RPMI7951 (cell line): ENCODE data around the gene GPRC5A. TPM values are rescaled to one million over a fixed set of nuclear protein-coding genes. Genes with fewer than 3 reads are reported as not detected.
"Not testable (repeated sequence)": the region's sequence is repeated elsewhere in the genome, so short reads cannot be mapped to it uniquely, and the experiment has no call there.

Experiments used
- DNase-seq: peaks from one replicate; pipeline ENCODE4 v3.0.0-alpha.2; 2012; ENCODE audit warnings: low read depth
- total RNA-seq: library from RNA; depleted of rRNA; stranded (reverse); fragments of >200 nt; shearing (Covaris generic); gene quantifications from 2 replicates; pipeline ENCODE4 v1.2.3, GENCODE V29; 2014; rRNA removed

GPRC5A gene, protein sequence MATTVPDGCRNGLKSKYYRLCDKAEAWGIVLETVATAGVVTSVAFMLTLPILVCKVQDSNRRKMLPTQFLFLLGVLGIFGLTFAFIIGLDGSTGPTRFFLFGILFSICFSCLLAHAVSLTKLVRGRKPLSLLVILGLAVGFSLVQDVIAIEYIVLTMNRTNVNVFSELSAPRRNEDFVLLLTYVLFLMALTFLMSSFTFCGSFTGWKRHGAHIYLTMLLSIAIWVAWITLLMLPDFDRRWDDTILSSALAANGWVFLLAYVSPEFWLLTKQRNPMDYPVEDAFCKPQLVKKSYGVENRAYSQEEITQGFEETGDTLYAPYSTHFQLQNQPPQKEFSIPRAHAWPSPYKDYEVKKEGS
- 4.7 and 5.1 TPM in 2 replicates for total RNA-seq

DNA sequence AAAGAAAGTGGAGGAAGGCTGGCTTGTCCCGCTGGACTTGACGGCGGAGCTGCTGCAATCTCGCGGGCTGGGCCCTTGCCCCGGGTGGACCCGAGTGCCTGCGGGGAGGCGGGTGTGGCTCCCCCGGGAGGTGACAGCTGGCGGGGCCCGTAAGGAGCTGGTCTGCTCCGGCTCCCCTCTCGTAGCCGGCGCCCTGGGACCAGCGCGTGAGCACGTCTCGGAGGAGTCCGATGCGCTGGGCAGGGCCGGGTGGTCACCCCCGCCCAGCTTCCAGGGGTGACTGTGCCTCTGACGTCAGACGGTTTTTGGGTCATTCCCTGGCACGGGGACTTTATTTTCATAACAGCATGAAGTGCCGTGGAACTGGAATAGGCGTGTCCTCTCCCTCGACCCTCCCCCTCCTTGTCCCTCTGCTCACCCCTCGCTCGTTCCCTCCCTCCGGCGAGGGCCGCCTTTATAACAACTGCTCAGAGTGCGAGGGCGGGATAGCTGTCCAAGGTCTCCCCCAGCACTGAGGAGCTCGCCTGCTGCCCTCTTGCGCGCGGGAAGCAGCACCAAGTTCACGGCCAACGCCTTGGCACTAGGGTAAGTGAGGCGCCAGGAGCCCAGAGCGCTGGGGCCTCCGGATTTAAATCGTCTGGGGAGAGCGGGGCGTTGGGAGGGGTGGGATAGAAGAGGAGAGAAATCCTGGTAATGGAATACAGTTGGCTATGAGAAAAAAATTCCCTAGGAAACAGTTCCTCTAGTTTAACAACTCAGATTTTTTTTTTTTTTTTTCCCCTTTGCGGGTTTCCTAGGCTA lies at the start of gene GPRC5A:
TSS of gene GPRC5A (plus strand) at position 483 of the 801 bp plus-strand sequence. CDS start 16,688 bp downstream, outside the sequence.
- peak; percentile 92 for DNase-seq

DNA sequence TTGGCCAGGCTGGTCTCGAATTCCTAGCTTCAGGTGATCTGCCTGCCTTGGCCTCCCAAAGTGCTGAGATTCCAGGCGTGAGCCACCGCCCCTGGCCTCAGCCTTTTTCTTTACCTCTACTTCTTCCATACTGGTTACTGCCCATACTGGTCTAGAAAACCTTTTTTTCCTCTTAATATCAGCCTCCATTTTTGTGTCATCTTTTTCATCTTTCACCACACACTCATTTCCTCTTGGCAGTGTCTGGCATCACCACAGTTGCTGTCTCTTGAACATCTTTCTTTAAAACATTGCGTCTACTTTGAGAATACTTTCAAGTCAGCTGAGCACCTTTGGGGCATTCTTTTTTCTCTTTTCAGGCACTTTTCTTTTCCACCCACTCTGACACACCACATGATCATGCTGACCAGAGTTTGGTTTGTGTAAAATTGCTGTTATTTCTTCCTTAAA lies 45.5 kb upstream of the GPRC5A start:
- DNase-seq, result no peak

- DNase-seq, result not testable (repeated sequence)
These were observed 44.6 kb upstream of the GPRC5A start for GRCh38 chr12:12846780-12847179.

- DNase-seq, result no peak
These were observed 37.9 kb upstream of the GPRC5A start for GRCh38 chr12:12853435-12853834.

- peak; percentile 28 for DNase-seq
These were observed 31.7 kb upstream of the GPRC5A start for GRCh38 chr12:12859690-12860089.

DNA sequence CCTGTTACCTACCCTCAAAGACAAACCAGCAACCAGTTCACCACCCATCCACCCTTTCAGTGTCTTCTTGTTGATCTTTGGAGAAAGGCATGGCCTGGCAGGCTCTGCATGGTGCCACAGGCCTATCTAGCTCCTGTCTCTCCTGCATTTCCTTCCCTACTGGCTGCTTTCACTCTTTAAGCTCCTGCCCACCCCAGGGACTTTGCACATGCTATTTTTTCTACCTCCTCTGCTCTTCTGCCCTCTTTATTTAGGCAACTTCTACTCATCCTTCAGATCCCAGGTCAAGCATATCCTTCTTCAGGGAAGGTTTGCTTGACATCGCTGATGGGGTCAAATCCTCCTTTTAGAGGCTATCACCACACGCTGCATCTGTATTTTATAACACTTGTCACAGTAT lies 27.1 kb upstream of the GPRC5A start:
- DNase-seq, result no peak

DNA sequence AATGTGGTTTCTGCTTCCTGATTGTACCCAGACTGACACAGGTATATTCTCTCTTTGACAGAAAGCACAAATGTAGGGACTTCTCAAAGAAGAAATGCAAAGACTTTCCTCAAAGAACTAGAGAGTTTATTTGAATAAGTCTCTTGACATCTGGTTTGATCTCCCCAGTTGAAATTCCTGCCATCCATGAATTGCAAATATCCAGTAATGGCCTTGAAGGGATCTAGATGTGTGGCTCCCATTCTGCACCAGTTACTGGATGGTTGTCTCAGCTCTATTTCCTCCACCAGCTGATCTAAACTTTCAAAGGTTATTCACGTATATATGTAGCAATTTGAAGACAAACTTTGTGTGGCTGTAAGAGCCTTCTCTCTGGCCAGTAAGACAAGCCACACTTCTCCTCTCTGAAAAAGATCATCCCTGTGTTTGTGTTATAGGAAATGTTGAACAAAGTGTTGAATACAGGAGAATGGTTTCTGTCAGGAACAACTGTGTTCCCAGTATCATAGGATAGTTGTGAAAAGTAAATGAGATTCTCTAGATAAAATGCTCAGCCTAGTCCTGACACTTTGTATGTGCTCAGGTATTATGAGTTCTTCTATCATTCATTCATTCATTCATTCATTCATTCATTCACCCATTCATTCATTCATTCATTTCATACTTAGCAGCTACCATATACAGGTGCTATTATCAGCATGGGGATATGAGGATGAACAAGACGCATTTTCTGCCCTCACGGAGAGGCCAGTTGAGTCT lies 22.7 kb upstream of the GPRC5A start:
- no peak for DNase-seq

- peak; percentile 66 for DNase-seq
These were observed 20.9 kb upstream of the GPRC5A start for GRCh38 chr12:12870465-12870864.

GRCh38 chr12:12871587-12872138 lies 19.7 kb upstream of the GPRC5A start:
- DNase-seq, result no peak

- peak; percentile 65 for DNase-seq
These were observed 19.0 kb upstream of the GPRC5A start for GRCh38 chr12:12872139-12872933.

- DNase-seq, result peak; percentile 25
These were observed 18.5 kb upstream of the GPRC5A start for GRCh38 chr12:12872934-12873275.

DNA sequence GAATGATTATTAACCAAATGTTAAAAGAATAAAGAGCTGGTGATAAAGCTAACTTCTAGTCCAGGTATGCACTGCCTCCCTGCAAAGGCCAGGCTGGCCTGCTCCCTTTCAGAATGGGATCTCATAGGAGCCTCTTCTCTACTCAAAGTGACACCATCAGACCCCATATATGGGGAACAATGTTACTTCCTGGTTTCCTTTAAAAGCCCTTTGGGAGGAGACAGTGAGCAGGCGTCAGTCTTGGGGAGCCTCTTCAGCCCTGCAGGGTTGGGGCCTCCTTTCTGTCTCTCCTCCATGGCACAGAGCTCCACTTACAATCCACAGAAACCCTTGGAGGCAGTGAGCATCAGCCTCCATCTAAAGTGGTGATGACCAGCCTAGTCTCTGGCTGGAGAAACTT lies 17.3 kb upstream of the GPRC5A start:
- DNase-seq, result no peak

DNA sequence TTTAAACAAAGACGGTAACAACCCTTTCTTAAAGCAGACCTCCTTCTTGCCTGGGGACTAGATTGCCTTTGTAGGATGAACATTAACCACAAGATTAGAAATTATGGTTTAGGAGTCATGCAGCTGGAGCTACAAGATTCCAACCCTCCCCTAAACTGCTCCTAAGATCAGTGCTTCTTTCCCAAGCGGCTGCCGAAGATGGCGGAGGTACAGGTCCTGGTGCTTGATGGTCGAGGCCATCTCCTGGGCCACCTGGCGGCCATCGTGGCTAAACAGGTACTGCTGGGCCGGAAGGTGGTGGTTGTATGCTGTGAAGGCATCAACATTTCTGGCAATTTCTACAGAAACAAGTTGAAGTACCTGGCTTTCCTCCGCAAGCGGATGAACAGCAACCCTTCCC lies 16.1 kb upstream of the GPRC5A start:
- not testable (repeated sequence) for DNase-seq

DNA sequence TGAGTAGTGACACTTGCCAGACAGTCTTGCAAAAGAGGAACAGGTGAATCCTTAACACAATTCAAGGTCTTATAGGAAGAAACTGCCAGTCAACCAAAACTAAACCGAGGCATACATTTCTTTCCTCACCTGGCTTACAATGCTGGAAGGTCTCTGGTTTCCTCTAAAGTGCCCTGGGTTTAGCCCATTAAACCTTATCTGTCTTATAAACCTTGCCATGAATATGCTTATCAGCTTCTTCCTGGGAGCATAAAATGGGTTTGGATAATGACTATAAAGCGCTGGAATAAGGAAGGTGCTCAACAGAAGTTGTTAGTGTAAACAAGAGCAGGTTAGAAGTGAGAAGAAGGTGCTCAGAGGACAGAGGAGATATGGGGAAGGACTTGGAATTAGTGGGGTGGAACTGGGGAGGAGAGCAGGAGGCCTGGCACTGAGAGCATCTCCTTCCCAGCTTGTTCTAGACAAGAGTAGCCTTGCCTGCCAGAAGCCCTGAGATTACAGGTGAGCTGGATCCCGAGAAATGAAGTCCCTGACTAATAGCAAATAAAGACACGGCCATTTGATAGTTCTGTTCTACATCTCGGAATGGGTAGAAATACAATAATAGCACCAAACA lies 14.1 kb upstream of the GPRC5A start:
- no peak for DNase-seq

- DNase-seq, result peak; percentile 32
These were observed 13.4 kb upstream of the GPRC5A start for GRCh38 chr12:12877781-12878455.

GRCh38 chr12:12880537-12880936 lies 10.8 kb upstream of the GPRC5A start:
- DNase-seq, result no peak

DNA sequence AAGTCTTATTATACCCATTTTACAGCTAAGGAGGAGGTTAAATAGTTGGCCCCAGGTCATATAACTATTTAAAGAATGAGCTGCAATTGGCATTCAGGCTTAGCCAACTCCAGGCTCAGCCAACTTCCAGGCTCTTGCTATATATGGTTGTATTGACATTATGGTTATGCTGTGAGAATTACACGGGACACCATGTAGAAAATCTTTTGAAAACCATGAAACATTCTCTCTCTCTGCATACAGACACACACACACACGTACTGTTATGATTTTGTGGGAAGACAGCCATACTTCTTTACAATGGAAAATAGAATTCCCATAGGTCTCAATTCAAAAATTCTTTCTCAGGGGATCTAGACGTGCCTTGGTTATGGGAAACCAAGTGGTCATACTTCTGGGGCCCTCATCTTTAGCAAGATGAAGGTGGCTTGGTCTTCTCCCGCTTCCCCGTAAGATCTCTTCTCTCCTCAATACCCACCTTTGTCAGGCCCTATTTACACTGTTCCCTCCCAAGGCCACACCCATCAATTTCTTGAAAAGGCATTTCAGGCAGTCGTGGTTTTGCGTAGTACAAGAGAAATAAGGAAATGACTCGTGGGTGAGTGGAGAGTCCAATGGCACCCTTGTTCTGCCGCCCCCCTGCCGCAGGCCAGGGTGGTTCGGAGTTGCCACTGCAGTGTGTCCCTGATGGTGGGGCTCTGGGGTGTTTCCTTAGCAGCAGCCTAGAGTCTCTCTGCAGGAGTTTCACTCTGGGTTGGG lies 10.0 kb upstream of the GPRC5A start:
- peak; percentile 45 for DNase-seq

DNA sequence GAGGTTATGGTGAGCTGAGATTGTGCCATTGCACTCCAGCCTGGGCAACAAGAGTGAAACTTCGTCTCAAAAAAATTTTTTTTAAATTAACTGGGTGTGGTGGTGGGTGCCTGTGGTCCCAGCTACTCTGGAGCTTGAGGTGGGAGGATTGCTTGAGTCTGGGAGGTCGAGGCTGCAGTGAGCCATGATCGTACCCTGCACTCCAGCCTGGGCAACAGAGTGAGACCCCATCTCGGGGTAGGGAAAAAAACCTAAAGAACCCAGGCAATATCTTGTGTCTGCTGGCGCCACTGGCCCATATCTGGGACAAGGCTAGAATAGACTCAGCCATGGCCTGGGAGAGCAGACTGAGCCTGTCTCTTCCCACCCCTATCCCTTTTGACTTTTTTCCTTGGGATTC lies 9.1 kb upstream of the GPRC5A start:
- no peak for DNase-seq

DNA sequence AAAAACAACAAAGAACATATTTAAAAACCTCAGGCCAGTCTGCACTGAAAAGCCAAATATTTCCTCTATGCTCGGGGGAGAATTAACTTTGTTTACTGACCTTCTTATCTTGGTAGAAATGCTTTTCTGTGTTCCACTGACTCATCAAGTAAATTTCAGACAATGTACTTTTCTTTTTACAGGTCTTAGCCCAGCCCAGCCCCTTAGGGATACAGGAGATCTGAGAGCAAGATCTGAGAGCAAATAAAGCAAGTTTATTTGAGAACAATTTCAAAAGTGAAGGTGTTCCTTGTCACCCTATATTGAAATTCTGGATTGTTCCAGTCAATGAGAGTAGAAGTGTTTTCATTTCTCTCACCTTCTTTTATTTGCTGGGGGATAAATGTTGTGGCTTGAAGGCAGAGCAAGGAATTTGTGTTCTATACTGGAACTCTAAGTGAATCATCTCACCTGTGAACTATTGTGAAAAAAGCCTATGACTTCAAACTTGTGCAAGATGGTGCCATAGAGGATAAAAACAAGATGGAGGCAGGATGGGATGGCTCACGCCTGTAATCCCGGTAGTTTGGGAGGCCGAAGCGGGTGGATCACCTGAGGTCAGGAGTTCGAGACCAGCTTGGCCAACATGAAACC lies 7.9 kb upstream of the GPRC5A start:
- peak; percentile 69 for DNase-seq
